MCF 10A (cell line): ENCODE measurements around the gene PHLDA3. TPM values are rescaled to one million over a fixed set of nuclear protein-coding genes. Genes with fewer than 3 reads are reported as not detected.

ENCODE experiments used
- BruUV-seq: library from RNA; stranded (reverse); fragments of 400-500 nt; replicated peaks from 2 replicates; lab custom pipeline; 2021; lab: Mats Ljungman, UMichigan
- CTCF ChIA-PET: fragments of 300-600 bp; sonication (Branson Sonifier 250); formaldehyde crosslinking; extraction: SDS; loops from one replicate; lab custom pipeline; 2021; ENCODE audit warnings: antibody characterized with exemption, inconsistent platforms; lab: Yijun Ruan, JAX
- POLR2A ChIA-PET: fragments of 300-600, 350-650 bp; sonication (Branson Sonifier 250); formaldehyde crosslinking; extraction: SDS; loops from one replicate; lab custom pipeline; 2020; ENCODE audit warnings: antibody characterized with exemption, inconsistent platforms; lab: Yijun Ruan, JAX
- DNase-seq: peaks from one replicate; pipeline ENCODE4 v3.0.0-alpha.2; 2018; ENCODE audit not compliant: unreplicated experiment
- H3K27ac Mint-ChIP-seq: one replicate; pipeline ENCODE4 v1.8.0; 2022; ENCODE audit warnings: mild to moderate bottlenecking, low read depth, mixed read lengths; ENCODE audit not compliant: unreplicated experiment
- H3K27me3 Mint-ChIP-seq: one replicate; pipeline ENCODE4 v1.8.0; 2022; ENCODE audit warnings: mixed read lengths; ENCODE audit not compliant: insufficient read depth, unreplicated experiment
- H3K36me3 Mint-ChIP-seq: one replicate; pipeline ENCODE4 v1.8.0; 2022; ENCODE audit warnings: mild to moderate bottlenecking, moderate library complexity, mixed read lengths; ENCODE audit not compliant: insufficient read depth, unreplicated experiment
- H3K4me1 Mint-ChIP-seq: one replicate; pipeline ENCODE4 v1.8.0; 2022; ENCODE audit warnings: mixed read lengths; ENCODE audit not compliant: insufficient read depth, unreplicated experiment
- H3K4me3 Mint-ChIP-seq: one replicate; pipeline ENCODE4 v1.8.0; 2022; ENCODE audit warnings: mild to moderate bottlenecking, moderate library complexity, mixed read lengths; ENCODE audit not compliant: unreplicated experiment
- H3K9me3 Mint-ChIP-seq: one replicate; pipeline ENCODE4 v1.8.0; 2022; ENCODE audit warnings: mixed read lengths; ENCODE audit not compliant: unreplicated experiment
- CTCF ChIP-seq: fragments of 200-600 bp; IDR thresholded peaks from one replicate; pipeline ENCODE4 v1.8.0; 2022; ENCODE audit warnings: antibody characterized with exemption, mild to moderate bottlenecking; ENCODE audit not compliant: unreplicated experiment
- intact Hi-C: fragments of 100-400 bp; cut with micrococcal nuclease; formaldehyde crosslinking; loops from 2 replicates; pipeline ENCODE4 v1.14.1; 2022
- total RNA-seq: library from RNA; stranded (reverse); gene quantifications from 2 replicates; pipeline ENCODE4 v1.2.3, GENCODE V29; 2022

Gene PHLDA3
- total RNA-seq, 1 experiment from 2014 or later: 169 TPM

DNA sequence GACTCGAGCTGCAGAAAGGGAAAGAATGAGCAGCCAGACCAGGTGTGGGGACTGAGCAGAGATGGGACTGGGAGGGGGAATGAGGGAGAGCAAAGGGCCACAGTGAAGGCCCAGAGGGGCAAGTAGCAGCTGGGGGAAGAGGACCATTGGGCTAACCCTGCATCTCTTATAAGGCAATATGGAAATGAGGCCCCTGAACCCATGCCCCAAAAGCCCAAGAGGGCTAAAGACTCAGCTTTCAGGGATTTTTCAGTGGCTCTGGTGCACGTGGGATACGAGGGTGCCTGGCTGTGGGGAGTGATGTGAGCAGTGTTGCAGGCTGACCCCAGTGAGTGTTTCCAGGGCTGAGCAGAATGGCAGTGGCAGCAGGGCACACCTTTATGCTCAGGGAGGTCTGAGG is 47.0 kb downstream of the PHLDA3 start:
- POLR2A ChIA-PET: interaction anchor here (0.6 to 0.8 kb wide), 2 partner anchors 28 to 263 kb away, joined by 3 to 4 read pairs; no protein-coding TSS in a partner anchor
- Mint-ChIP-seq H3K27me3 (peaks cover 26% of the 10 kb centered on the region), H3K9me3 (no peaks in the 10 kb centered on the region), H3K36me3 (no peaks in the 10 kb centered on the region), H3K4me3 (no peak overlapping the region), H3K27ac (no peak overlapping the region), H3K4me1 (no peaks in the 10 kb centered on the region)
- TF ChIP-seq CTCF: no peak
- BruUV-seq: no TSS peak
- DNase-seq: no peak
- CTCF ChIA-PET: interaction anchor here (1.4 to 6.6 kb wide), 3 partner anchors 14 to 26 kb away, joined by 4 to 73 read pairs (median 10); no protein-coding TSS in a partner anchor
- intact Hi-C loops: no loop called here

DNA sequence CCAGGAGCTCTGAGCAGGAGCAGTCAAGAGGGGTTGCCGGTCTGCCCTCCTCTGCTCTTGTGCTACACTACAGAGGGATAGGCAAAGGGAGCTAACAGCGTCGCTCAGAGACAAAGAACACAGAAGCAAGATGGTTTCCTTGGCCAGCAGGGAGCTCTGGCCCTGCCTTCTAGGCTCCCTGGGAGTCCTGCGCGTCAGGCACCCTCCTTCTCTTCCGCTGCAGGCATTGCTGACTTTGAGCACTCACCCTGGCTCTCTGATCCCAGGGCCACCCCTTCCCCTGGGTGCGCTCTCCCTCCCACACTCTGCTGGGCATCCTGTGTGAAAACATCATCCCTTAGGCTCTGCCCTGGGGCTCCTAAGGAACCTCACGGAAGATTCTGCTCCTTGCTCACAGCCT is 47.9 kb downstream of the PHLDA3 start:
- peaks cover 36% of the 10 kb centered on the region for H3K27me3 Mint-ChIP-seq
- no peak for TF ChIP-seq CTCF
- H3K4me3 Mint-ChIP-seq: no peak overlapping the region
- intact Hi-C loops: no loop called here
- CTCF ChIA-PET: interaction anchor here (0.6 to 6.6 kb wide), 7 partner anchors 12 to 932 kb away, joined by 3 to 73 read pairs (median 6); no protein-coding TSS in a partner anchor
- no TSS peak for BruUV-seq
- H3K27ac Mint-ChIP-seq: no peak overlapping the region
- no peaks in the 10 kb centered on the region for H3K9me3 Mint-ChIP-seq
- no peak for DNase-seq
- H3K36me3 Mint-ChIP-seq: no peaks in the 10 kb centered on the region
- H3K4me1 Mint-ChIP-seq: no peaks in the 10 kb centered on the region
- POLR2A ChIA-PET: interaction anchor here (0.8 kb wide), 1 partner anchor 27 kb away, joined by 4 read pairs; no protein-coding TSS in a partner anchor

DNA sequence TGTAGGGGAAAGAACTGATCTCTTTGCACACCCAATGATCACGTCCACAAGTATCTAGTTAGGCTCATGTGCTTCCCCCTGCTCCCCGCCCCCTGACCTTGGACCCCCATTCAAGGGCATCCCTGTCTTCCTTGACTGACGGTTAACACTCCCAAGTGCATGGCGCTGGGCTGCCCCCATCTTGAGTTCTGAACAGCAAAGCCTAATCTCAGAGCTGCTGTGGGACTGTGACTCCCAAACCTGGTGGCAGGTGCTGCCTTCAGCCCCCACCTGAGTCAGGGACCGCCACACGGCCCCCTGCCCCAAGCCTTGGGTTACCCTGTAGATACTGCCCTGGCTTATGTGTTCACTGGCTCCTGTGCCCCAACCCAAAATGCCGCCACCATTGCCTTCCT is 48.4 kb downstream of the PHLDA3 start:
- Mint-ChIP-seq H3K36me3 (no peaks in the 10 kb centered on the region), H3K4me3 (no peak overlapping the region), H3K27me3 (peaks cover 37% of the 10 kb centered on the region), H3K27ac (no peak overlapping the region), H3K9me3 (no peaks in the 10 kb centered on the region), H3K4me1 (no peaks in the 10 kb centered on the region)
- no TSS peak for BruUV-seq
- ChIA-PET POLR2A (interaction anchor here (1.2 kb wide), 1 partner anchor 9 kb away, joined by 3 read pairs; no protein-coding TSS in a partner anchor), CTCF (interaction anchor here (0.7 to 6.6 kb wide), 6 partner anchors 12 to 271 kb away, joined by 3 to 73 read pairs (median 5); no protein-coding TSS in a partner anchor)
- intact Hi-C loops: no loop called here
- TF ChIP-seq CTCF: no peak
- DNase-seq: no peak

DNA sequence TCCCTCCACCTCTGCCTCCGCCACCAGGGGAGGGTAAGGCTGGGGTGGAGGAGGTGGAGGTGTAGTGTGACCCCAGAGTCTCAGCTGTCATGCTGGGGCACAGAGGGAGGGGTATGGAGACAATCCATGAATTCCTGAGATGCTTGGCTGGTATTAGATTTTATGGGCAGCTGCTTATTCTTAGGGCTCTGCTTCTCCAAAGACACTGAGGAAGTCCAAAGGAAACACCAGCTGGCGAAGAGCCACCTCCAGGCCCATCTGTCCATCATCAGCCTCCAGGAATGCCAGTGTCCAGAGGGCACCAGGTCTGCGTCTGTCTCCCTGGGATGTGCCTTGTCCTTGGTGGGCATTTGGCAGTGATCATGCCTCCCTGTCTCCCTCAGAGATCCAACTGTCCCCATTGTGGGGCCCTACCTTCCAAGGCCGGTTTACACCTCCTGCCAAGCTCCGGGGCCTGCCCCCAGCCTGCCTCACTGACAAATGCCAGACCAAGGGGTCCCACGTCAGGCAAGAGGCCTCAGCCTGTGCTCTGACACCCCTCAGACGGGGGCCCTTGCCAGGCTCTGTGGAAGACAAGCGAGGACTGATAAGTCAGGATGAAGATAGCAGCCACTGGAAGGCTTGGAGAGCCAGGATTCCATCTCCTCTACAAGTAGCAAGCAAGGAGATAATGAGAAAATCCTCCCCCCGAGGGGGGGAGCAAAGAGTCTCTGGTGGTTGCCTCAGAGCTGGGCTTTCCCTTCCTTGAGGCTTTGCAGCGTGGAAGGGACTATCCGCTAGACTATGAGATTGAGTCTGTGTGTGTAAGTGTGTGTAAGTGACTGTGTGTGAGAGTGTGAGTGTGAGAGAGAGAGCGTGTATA is 49.0 kb downstream of the PHLDA3 start:
- DNase-seq: no peak
- H3K27ac Mint-ChIP-seq: no peak overlapping the region
- no TSS peak for BruUV-seq
- POLR2A ChIA-PET: interaction anchor here (0.6 to 1.2 kb wide), 2 partner anchors 9 to 44 kb away, joined by 3 read pairs; no protein-coding TSS in a partner anchor
- TF ChIP-seq CTCF: no peak
- H3K27me3 Mint-ChIP-seq: peaks cover 37% of the 10 kb centered on the region
- intact Hi-C loops: no loop called here
- H3K9me3 Mint-ChIP-seq: no peaks in the 10 kb centered on the region
- H3K4me3 Mint-ChIP-seq: no peak overlapping the region
- H3K4me1 Mint-ChIP-seq: no peaks in the 10 kb centered on the region
- no peaks in the 10 kb centered on the region for H3K36me3 Mint-ChIP-seq
- CTCF ChIA-PET: interaction anchor here (0.6 to 6.6 kb wide), 7 partner anchors 12 to 273 kb away, joined by 3 to 73 read pairs (median 3); no protein-coding TSS in a partner anchor
